Astrocyte (in vitro differentiated cells and primary cell): ENCODE measurements around the gene BEST4. TPM values are rescaled to one million over a fixed set of nuclear protein-coding genes. Genes with fewer than 3 reads are reported as not detected.

ENCODE experiments used
- DNase-seq: peaks from one replicate; pipeline ENCODE4 v3.0.0-alpha.2; 2010; ENCODE audit warnings: low read depth
- FAIRE-seq: peaks from 2 replicates; lab custom pipeline; 2011; peaks lifted over from hg19 to GRCh38; lab: Jason Lieb, UNC
- H2AFZ ChIP-seq: 2 replicates; pipeline ENCODE4 v1.6.0; 2012; ENCODE audit warnings: low read depth, low read length, inconsistent platforms
- H3K27ac ChIP-seq: 2 replicates; pipeline ENCODE4 v1.5.1; 2011; ENCODE audit warnings: low read depth, low read length, inconsistent platforms
- H3K27me3 ChIP-seq: 2 replicates; pipeline ENCODE4 v1.6.0; 2011; ENCODE audit warnings: low read length, inconsistent platforms; ENCODE audit not compliant: insufficient read depth
- H3K36me3 ChIP-seq: 2 replicates; pipeline ENCODE4 v1.5.1; 2011; ENCODE audit warnings: low read length, inconsistent platforms; ENCODE audit not compliant: insufficient read depth
- H3K4me1 ChIP-seq: 2 replicates; pipeline ENCODE4 v1.5.1; 2011; ENCODE audit warnings: low read length, inconsistent platforms; ENCODE audit not compliant: insufficient read depth
- H3K4me2 ChIP-seq: 2 replicates; pipeline ENCODE4 v1.6.0; 2012; ENCODE audit warnings: low read length, inconsistent platforms
- H3K4me3 ChIP-seq: 2 replicates; pipeline ENCODE4 v1.5.1; 2011; ENCODE audit warnings: low read depth, mild to moderate bottlenecking, low read length, inconsistent platforms; ENCODE audit not compliant: insufficient read depth
- H3K79me2 ChIP-seq: 2 replicates; pipeline ENCODE4 v1.6.0; 2012; ENCODE audit warnings: mild to moderate bottlenecking, low read length, inconsistent platforms; ENCODE audit not compliant: insufficient read depth
- H3K9ac ChIP-seq: 2 replicates; pipeline ENCODE4 v1.6.0; 2012; ENCODE audit warnings: mild to moderate bottlenecking, low read length, inconsistent platforms
- H3K9me3 ChIP-seq: 2 replicates; pipeline ENCODE4 v1.5.1; 2012; ENCODE audit warnings: low read depth, mild to moderate bottlenecking, low read length, inconsistent platforms; ENCODE audit not compliant: insufficient read depth
- H4K20me1 ChIP-seq: 2 replicates; pipeline ENCODE4 v1.6.0; 2012; ENCODE audit warnings: low read length, inconsistent platforms; ENCODE audit not compliant: insufficient read depth
- H3K27ac Mint-ChIP-seq: one replicate; pipeline ENCODE4 v1.8.0; 2021; ENCODE audit warnings: mild to moderate bottlenecking, mixed read lengths; ENCODE audit not compliant: unreplicated experiment
- H3K27me3 Mint-ChIP-seq: one replicate; pipeline ENCODE4 v1.8.0; 2021; ENCODE audit warnings: low read depth, mixed read lengths; ENCODE audit not compliant: unreplicated experiment
- H3K36me3 Mint-ChIP-seq: one replicate; pipeline ENCODE4 v1.8.0; 2021; ENCODE audit warnings: low read depth, mixed read lengths; ENCODE audit not compliant: unreplicated experiment
- H3K4me1 Mint-ChIP-seq: one replicate; pipeline ENCODE4 v1.8.0; 2021; ENCODE audit warnings: low read depth, mixed read lengths; ENCODE audit not compliant: unreplicated experiment
- H3K4me3 Mint-ChIP-seq: one replicate; pipeline ENCODE4 v1.8.0; 2021; ENCODE audit warnings: mild to moderate bottlenecking, moderate library complexity, mixed read lengths; ENCODE audit not compliant: unreplicated experiment
- H3K9me3 Mint-ChIP-seq: one replicate; pipeline ENCODE4 v1.8.0; 2021; ENCODE audit warnings: mild to moderate bottlenecking, mixed read lengths; ENCODE audit not compliant: unreplicated experiment
- EZH2 ChIP-seq: IDR thresholded peaks from 2 replicates; pipeline ENCODE4 v1.6.1; 2012; ENCODE audit warnings: mild to moderate bottlenecking, low read length, inconsistent platforms; ENCODE audit not compliant: insufficient read depth
- total RNA-seq: library from RNA; stranded (reverse); gene quantifications from 2 replicates; pipeline ENCODE4 v1.2.1, GENCODE V29; 2021
- TF ChIP-seq, protein P1 (sequence below): IDR thresholded peaks from 2 replicates; pipeline ENCODE4 v1.5.1; 2011; ENCODE audit warnings: low read depth, mild to moderate bottlenecking, inconsistent platforms, low read length, moderate library complexity; ENCODE audit not compliant: insufficient read depth

The BEST4 gene
- total RNA-seq, 1 donor from 2014 or later, result not detected

GRCh38 chr1:44828841-44829440 lies 41.0 kb upstream of the BEST4 start:
- Histone ChIP-seq H3K36me3 (no peaks in the 10 kb centered on the region), H3K4me2 (no peak overlapping the region), H4K20me1 (no peaks in the 10 kb centered on the region), H3K9me3 (no peaks in the 10 kb centered on the region), H3K4me1 (no peaks in the 10 kb centered on the region), H3K9ac (no peak overlapping the region), H3K27ac (no peak overlapping the region), H2AFZ (no peak overlapping the region), H3K27me3 (no peaks in the 10 kb centered on the region), H3K79me2 (no peaks in the 10 kb centered on the region), H3K4me3 (no peak overlapping the region)
- H3K36me3 Mint-ChIP-seq, result peaks cover 8% of the 10 kb centered on the region
- peaks cover 15% of the 10 kb centered on the region for H3K9me3 Mint-ChIP-seq
- DNase-seq, result no peak
- no peak overlapping the region for H3K27ac Mint-ChIP-seq
- no peak overlapping the region for H3K4me3 Mint-ChIP-seq
- H3K4me1 Mint-ChIP-seq, result no peaks in the 10 kb centered on the region
- FAIRE-seq, result no peak
- H3K27me3 Mint-ChIP-seq, result peaks cover 11% of the 10 kb centered on the region
- TF ChIP-seq EZH2, result no peak
- TF ChIP-seq, protein P1, sequence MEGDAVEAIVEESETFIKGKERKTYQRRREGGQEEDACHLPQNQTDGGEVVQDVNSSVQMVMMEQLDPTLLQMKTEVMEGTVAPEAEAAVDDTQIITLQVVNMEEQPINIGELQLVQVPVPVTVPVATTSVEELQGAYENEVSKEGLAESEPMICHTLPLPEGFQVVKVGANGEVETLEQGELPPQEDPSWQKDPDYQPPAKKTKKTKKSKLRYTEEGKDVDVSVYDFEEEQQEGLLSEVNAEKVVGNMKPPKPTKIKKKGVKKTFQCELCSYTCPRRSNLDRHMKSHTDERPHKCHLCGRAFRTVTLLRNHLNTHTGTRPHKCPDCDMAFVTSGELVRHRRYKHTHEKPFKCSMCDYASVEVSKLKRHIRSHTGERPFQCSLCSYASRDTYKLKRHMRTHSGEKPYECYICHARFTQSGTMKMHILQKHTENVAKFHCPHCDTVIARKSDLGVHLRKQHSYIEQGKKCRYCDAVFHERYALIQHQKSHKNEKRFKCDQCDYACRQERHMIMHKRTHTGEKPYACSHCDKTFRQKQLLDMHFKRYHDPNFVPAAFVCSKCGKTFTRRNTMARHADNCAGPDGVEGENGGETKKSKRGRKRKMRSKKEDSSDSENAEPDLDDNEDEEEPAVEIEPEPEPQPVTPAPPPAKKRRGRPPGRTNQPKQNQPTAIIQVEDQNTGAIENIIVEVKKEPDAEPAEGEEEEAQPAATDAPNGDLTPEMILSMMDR, result no peak

GRCh38 chr1:44828003-44828651 lies 40.2 kb upstream of the BEST4 start:
- TF ChIP-seq, protein P1, result no peak
- no peak for TF ChIP-seq EZH2
- peaks cover 8% of the 10 kb centered on the region for H3K36me3 Mint-ChIP-seq

More at GRCh38 chr1:44828003-44828651, 40.2 kb upstream of the BEST4 start:
- Histone ChIP-seq H4K20me1 (no peaks in the 10 kb centered on the region), H3K9ac (no peak overlapping the region), H3K27ac (no peak overlapping the region), H3K79me2 (no peaks in the 10 kb centered on the region), H3K4me1 (no peaks in the 10 kb centered on the region), H3K36me3 (no peaks in the 10 kb centered on the region), H3K4me3 (no peak overlapping the region), H2AFZ (no peak overlapping the region), H3K9me3 (no peaks in the 10 kb centered on the region), H3K27me3 (no peaks in the 10 kb centered on the region), H3K4me2 (no peak overlapping the region)
- Mint-ChIP-seq H3K4me1 (no peaks in the 10 kb centered on the region), H3K27ac (no peak overlapping the region), H3K4me3 (no peak overlapping the region), H3K27me3 (peaks cover 11% of the 10 kb centered on the region), H3K9me3 (peaks cover 15% of the 10 kb centered on the region)
- no peak for FAIRE-seq
- DNase-seq, result no peak
